Hindlimb muscle (tissue), 1 donor: Measurements from ENCODE around the gene YIPF7. TPM values are rescaled to one million over a fixed set of nuclear protein-coding genes. Genes with fewer than 3 reads are reported as not detected.

ENCODE experiments used
- DNase-seq: peaks from one replicate; pipeline ENCODE4 v3.0.0-alpha.2; 2013
- polyA plus RNA-seq: library from polyadenylated mRNA; unstranded; fragments of 120-200 nt; gene quantifications from one replicate; pipeline ENCODE4 v1.2.1, GENCODE V29; 2013; ENCODE audit not compliant: insufficient read length

Gene YIPF7
- polyA plus RNA-seq, 1 donor, result 6.6 TPM

DNA sequence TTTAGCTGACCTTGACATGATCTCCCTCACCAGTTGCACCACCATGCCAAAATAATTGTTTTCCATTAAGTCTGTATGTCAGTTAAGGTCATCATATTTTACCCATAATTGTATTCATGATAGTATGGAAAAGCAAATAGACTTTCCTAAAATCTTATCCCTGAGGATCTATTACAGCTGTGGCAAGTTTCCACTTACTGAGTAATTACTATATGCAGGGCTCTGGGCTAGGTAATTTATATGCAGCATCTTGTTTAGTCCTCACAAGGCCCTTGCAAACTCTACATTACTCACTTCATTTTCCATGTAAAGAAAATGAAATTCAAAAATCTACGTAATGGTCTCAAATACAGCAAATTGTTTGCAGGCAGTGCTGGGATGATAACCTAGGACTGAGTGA, 34.8 kb downstream of the YIPF7 start:
- DNase-seq, result no peak

DNA sequence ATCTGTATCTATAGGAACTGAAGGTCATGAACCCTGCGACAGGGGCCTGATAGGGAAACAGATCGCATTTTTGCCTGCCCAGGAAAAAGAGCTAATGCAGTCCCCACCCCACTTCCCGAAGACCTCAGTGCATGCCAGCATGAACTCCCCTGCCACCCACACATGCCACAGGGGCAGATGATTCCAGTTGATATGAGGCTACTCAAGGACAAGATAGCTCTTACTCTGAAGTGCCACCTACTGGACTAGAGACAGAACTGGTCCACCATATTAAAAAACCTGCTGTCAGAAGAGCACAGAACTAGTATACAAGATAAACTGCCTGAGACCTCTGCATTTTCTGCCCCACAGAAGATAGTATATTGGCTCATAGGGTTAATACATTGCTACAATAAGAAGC, 68.0 kb downstream of the YIPF7 start:
- no peak for DNase-seq

DNA sequence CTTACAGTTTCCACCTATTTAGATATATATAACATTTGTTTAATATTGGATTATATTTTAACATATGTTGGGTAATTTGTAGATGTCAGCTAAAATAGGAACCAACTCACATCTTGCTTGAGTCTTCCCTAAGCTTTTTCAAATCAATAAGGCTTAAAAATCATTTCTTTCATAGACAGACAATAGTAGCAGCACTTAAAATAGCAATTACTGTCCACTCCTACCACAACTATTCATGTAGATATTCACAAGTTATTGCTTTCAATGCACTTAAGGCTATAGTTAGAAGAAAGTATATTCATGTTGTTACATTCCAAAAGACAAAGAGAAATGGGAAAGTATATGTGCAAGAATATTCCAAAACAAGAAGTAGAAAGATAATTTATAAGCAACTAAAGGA, 71.2 kb downstream of the YIPF7 start:
- no peak for DNase-seq

DNA sequence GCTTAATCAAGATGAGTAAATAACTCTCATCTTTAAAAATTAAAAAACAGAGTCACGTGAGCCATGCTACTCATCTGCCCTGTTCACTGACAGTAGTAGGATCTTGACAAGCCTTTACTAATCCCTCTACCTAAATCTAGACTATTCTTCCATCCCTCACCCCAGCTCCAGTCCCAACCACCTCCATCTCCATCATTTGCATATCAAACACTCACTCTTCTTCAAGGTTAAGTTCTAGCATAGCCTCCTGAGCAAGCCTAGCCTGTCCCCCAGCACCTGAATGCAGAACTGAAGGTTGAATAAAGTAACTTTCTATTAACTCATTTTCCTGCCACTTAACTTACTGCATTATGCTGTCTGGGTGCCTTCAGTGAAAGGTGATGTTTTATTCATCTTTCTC, 72.5 kb downstream of the YIPF7 start:
- DNase-seq, result no peak

Other genes starting within 250 kb of the YIPF7 start
- gene KCTD8, start 202.8 kb downstream of the YIPF7 start, polyA plus RNA-seq, result 0.14 TPM
- gene GUF1, start 26.8 kb upstream of the YIPF7 start, polyA plus RNA-seq, result 19.5 TPM
- gene GNPDA2, start 74.9 kb upstream of the YIPF7 start, polyA plus RNA-seq, result 17.6 TPM